Measurements from ENCODE around the gene HOXA13.

Gene HOXA13

GRCh38 chr7:27199849-27200760 is at the start of gene HOXA13:
Gene HOXA13 (minus strand): TSS chr7:27200091. CDS start chr7:27200077, 14 bp downstream.
- Histone ChIP-seq H3K36me3 (ENCODE audit: insufficient read depth, insufficient read length, low read length) (no peaks in the 10 kb centered on the region), H3K9ac (ENCODE audit: insufficient read length, low read depth) (peak within 1 kb of the TSS; percentile 32), H3K9me3 (ENCODE audit: insufficient read depth, low read length) (no peaks in the 10 kb centered on the region), H3K27me3 (ENCODE audit: insufficient read depth, insufficient read length) (peaks cover 96% of the 10 kb centered on the region), H3K4me1 (ENCODE audit: insufficient read depth, insufficient read length) (peaks cover 7% of the 10 kb centered on the region), H3K4me3 (ENCODE audit: insufficient read length, low read depth) (peak within 1 kb of the TSS; percentile 39)
- no peak for DNase-seq (ENCODE audit: low read depth, low spot score)
- TF ChIP-seq SUZ12 (IDR thresholded peaks at IDR 0.05; ENCODE audit: extremely low read depth, insufficient read depth, insufficient read length) (peak; percentile 50), ZNF274 (IDR thresholded peaks at IDR 0.05; ENCODE audit: low read depth, low read length) (no peak)

GRCh38 chr7:27248911-27249723 is 49.2 kb upstream of the HOXA13 start:
- H3K4me3 ChIP-seq (ENCODE audit: insufficient read length, low read depth) = no peak overlapping the region
- H3K9me3 ChIP-seq (ENCODE audit: insufficient read depth, low read length) = no peaks in the 10 kb centered on the region
- TF ChIP-seq YY1 (IDR thresholded peaks at IDR 0.05; ENCODE audit: insufficient read depth, insufficient read length) (no peak), ZNF274 (IDR thresholded peaks at IDR 0.05; ENCODE audit: low read depth, low read length) (no peak), SUZ12 (IDR thresholded peaks at IDR 0.05; ENCODE audit: extremely low read depth, insufficient read depth, insufficient read length) (no peak)
- H3K9ac ChIP-seq (ENCODE audit: insufficient read length, low read depth) = no peak overlapping the region
- H3K27me3 ChIP-seq (ENCODE audit: insufficient read depth, insufficient read length) = peaks cover 100% of the 10 kb centered on the region
- H3K36me3 ChIP-seq (ENCODE audit: insufficient read depth, insufficient read length, low read length) = no peaks in the 10 kb centered on the region
- H3K4me1 ChIP-seq (ENCODE audit: insufficient read depth, insufficient read length) = peaks cover 12% of the 10 kb centered on the region
- no peak for DNase-seq (ENCODE audit: low read depth, low spot score)

- Histone ChIP-seq H3K4me1 (ENCODE audit: insufficient read depth, insufficient read length) (peaks cover 14% of the 10 kb centered on the region), H3K9me3 (ENCODE audit: insufficient read depth, low read length) (no peaks in the 10 kb centered on the region), H3K27me3 (ENCODE audit: insufficient read depth, insufficient read length) (peaks cover 100% of the 10 kb centered on the region), H3K36me3 (ENCODE audit: insufficient read depth, insufficient read length, low read length) (no peaks in the 10 kb centered on the region), H3K4me3 (ENCODE audit: insufficient read length, low read depth) (no peak overlapping the region), H3K9ac (ENCODE audit: insufficient read length, low read depth) (no peak overlapping the region)
- no peak for DNase-seq (ENCODE audit: low read depth, low spot score)
- TF ChIP-seq SUZ12 (IDR thresholded peaks at IDR 0.05; ENCODE audit: extremely low read depth, insufficient read depth, insufficient read length) = no peak
- no peak for TF ChIP-seq ZNF274 (IDR thresholded peaks at IDR 0.05; ENCODE audit: low read depth, low read length)
- TF ChIP-seq YY1 (IDR thresholded peaks at IDR 0.05; ENCODE audit: insufficient read depth, insufficient read length) = no peak
These were observed 48.5 kb upstream of the HOXA13 start for GRCh38 chr7:27248427-27248806.

GRCh38 chr7:27247452-27248426 is 47.8 kb upstream of the HOXA13 start:
- H3K36me3 ChIP-seq (ENCODE audit: insufficient read depth, insufficient read length, low read length) = no peaks in the 10 kb centered on the region
- H3K4me1 ChIP-seq (ENCODE audit: insufficient read depth, insufficient read length) = peaks cover 17% of the 10 kb centered on the region
- peaks cover 100% of the 10 kb centered on the region for H3K27me3 ChIP-seq (ENCODE audit: insufficient read depth, insufficient read length)
- TF ChIP-seq SUZ12 (IDR thresholded peaks at IDR 0.05; ENCODE audit: extremely low read depth, insufficient read depth, insufficient read length) (no peak), ZNF274 (IDR thresholded peaks at IDR 0.05; ENCODE audit: low read depth, low read length) (no peak), YY1 (IDR thresholded peaks at IDR 0.05; ENCODE audit: insufficient read depth, insufficient read length) (no peak)
- no peak overlapping the region for H3K9ac ChIP-seq (ENCODE audit: insufficient read length, low read depth)
- H3K9me3 ChIP-seq (ENCODE audit: insufficient read depth, low read length) = no peaks in the 10 kb centered on the region
- H3K4me3 ChIP-seq (ENCODE audit: insufficient read length, low read depth) = no peak overlapping the region
- DNase-seq (ENCODE audit: low read depth, low spot score) = no peak

GRCh38 chr7:27247000-27247399 is 47.1 kb upstream of the HOXA13 start:
- no peak for DNase-seq (ENCODE audit: low read depth, low spot score)
- no peaks in the 10 kb centered on the region for H3K9me3 ChIP-seq (ENCODE audit: insufficient read depth, low read length)
- no peaks in the 10 kb centered on the region for H3K36me3 ChIP-seq (ENCODE audit: insufficient read depth, insufficient read length, low read length)
- H3K4me3 ChIP-seq (ENCODE audit: insufficient read length, low read depth) = no peak overlapping the region
- TF ChIP-seq ZNF274 (IDR thresholded peaks at IDR 0.05; ENCODE audit: low read depth, low read length) = no peak
- no peak for TF ChIP-seq YY1 (IDR thresholded peaks at IDR 0.05; ENCODE audit: insufficient read depth, insufficient read length)
- no peak for TF ChIP-seq SUZ12 (IDR thresholded peaks at IDR 0.05; ENCODE audit: extremely low read depth, insufficient read depth, insufficient read length)
- H3K4me1 ChIP-seq (ENCODE audit: insufficient read depth, insufficient read length) = peaks cover 20% of the 10 kb centered on the region
- H3K27me3 ChIP-seq (ENCODE audit: insufficient read depth, insufficient read length) = peaks cover 100% of the 10 kb centered on the region
- no peak overlapping the region for H3K9ac ChIP-seq (ENCODE audit: insufficient read length, low read depth)

GRCh38 chr7:27245798-27246691 is 46.2 kb upstream of the HOXA13 start:
- peak overlapping the region; percentile 31 for H3K4me3 ChIP-seq (ENCODE audit: insufficient read length, low read depth)
- H3K36me3 ChIP-seq (ENCODE audit: insufficient read depth, insufficient read length, low read length) = no peaks in the 10 kb centered on the region
- H3K4me1 ChIP-seq (ENCODE audit: insufficient read depth, insufficient read length) = peaks cover 22% of the 10 kb centered on the region
- peaks cover 100% of the 10 kb centered on the region for H3K27me3 ChIP-seq (ENCODE audit: insufficient read depth, insufficient read length)
- H3K9me3 ChIP-seq (ENCODE audit: insufficient read depth, low read length) = no peaks in the 10 kb centered on the region
- TF ChIP-seq ZNF274 (IDR thresholded peaks at IDR 0.05; ENCODE audit: low read depth, low read length) (no peak), YY1 (IDR thresholded peaks at IDR 0.05; ENCODE audit: insufficient read depth, insufficient read length) (no peak), SUZ12 (IDR thresholded peaks at IDR 0.05; ENCODE audit: extremely low read depth, insufficient read depth, insufficient read length) (peak; percentile 95)
- DNase-seq (ENCODE audit: low read depth, low spot score) = no peak
- peak overlapping the region; percentile 26 for H3K9ac ChIP-seq (ENCODE audit: insufficient read length, low read depth)
